ENCODE results near the gene DYNC2LI1. TPM values are rescaled to one million over a fixed set of nuclear protein-coding genes. Genes with fewer than 3 reads are reported as not detected.

DYNC2LI1 gene
- total RNA-seq, 4 donors from 2014 or later, result 19.5 to 37.3 (median 33.1) TPM

GRCh38 chr2:43738257-43738656 lies 35.6 kb upstream of the DYNC2LI1 start:
- Histone ChIP-seq H3K36me3 (peaks cover 0 to 20% (median 0%) of the 10 kb centered on the region in 3 donors), H3K4me1 (no peaks in the 10 kb centered on the region), H3K4me3 (no peak overlapping the region), H3K9me3 (no peaks in the 10 kb centered on the region), H3K27ac (no peak overlapping the region), H3K27me3 (no peaks in the 10 kb centered on the region)
- TF ChIP-seq CTCF (IDR thresholded peaks at IDR 0.05) (no peak), EP300 (IDR thresholded peaks at IDR 0.05) (no peak), POLR2A (IDR thresholded peaks at IDR 0.05) (no peak)
- WGBS, 2 donors, result 79 to 84% methylated on average over 2 of the region's 2 CpGs
- DNase-seq (ENCODE audit: low spot score in 2 of 2), result no peak

GRCh38 chr2:43743706-43744105 lies 30.1 kb upstream of the DYNC2LI1 start:
- Histone ChIP-seq H3K4me1 (peaks cover 0 to 7% (median 3%) of the 10 kb centered on the region in 4 donors), H3K9me3 (no peaks in the 10 kb centered on the region), H3K36me3 (peaks cover 0 to 19% (median 0%) of the 10 kb centered on the region in 3 donors), H3K27me3 (no peaks in the 10 kb centered on the region), H3K4me3 (no peak overlapping the region), H3K27ac (no peak overlapping the region)
- DNase-seq (ENCODE audit: low spot score in 2 of 2), result no peak
- 78 to 83% methylated on average over 5 of the region's 5 CpGs for WGBS, 2 donors
- TF ChIP-seq POLR2A (IDR thresholded peaks at IDR 0.05), result no peak
- no peak for TF ChIP-seq CTCF (IDR thresholded peaks at IDR 0.05)
- no peak for TF ChIP-seq EP300 (IDR thresholded peaks at IDR 0.05)

- peaks cover 0 to 7% (median 3%) of the 10 kb centered on the region in 4 donors for H3K4me1 ChIP-seq
- peaks cover 0 to 8% (median 0%) of the 10 kb centered on the region in 3 donors for H3K36me3 ChIP-seq
- DNase-seq (ENCODE audit: low spot score in 2 of 2), result no peak
- H3K27ac ChIP-seq, result peak overlapping the region in 2 of 4 donors; percentile 36 to 52
- H3K9me3 ChIP-seq, result no peaks in the 10 kb centered on the region
- no peaks in the 10 kb centered on the region for H3K27me3 ChIP-seq
- 12 to 31% methylated on average over 3 of the region's 3 CpGs for WGBS, 2 donors
- no peak for TF ChIP-seq CTCF (IDR thresholded peaks at IDR 0.05)
- no peak for TF ChIP-seq POLR2A (IDR thresholded peaks at IDR 0.05)
- TF ChIP-seq EP300 (IDR thresholded peaks at IDR 0.05), result no peak
- H3K4me3 ChIP-seq, result no peak overlapping the region
Observed at GRCh38 chr2:43745457-43745856, 28.4 kb upstream of the DYNC2LI1 start.

- Histone ChIP-seq H3K27me3 (no peaks in the 10 kb centered on the region), H3K4me3 (no peak overlapping the region), H3K9me3 (no peaks in the 10 kb centered on the region), H3K4me1 (peaks cover 0 to 7% (median 3%) of the 10 kb centered on the region in 4 donors), H3K27ac (no peak overlapping the region), H3K36me3 (peaks cover 0 to 8% (median 0%) of the 10 kb centered on the region in 3 donors)
- no peak for DNase-seq (ENCODE audit: low spot score in 2 of 2)
- TF ChIP-seq CTCF (IDR thresholded peaks at IDR 0.05) (no peak), EP300 (IDR thresholded peaks at IDR 0.05) (no peak), POLR2A (IDR thresholded peaks at IDR 0.05) (no peak)
- WGBS, 2 donors, result 53 to 55% methylated on average over 5 of the region's 5 CpGs
Observed at GRCh38 chr2:43748333-43748732, 25.5 kb upstream of the DYNC2LI1 start.

- Histone ChIP-seq H3K4me1 (peaks cover 0 to 7% (median 3%) of the 10 kb centered on the region in 4 donors), H3K9me3 (no peaks in the 10 kb centered on the region), H3K27ac (no peak overlapping the region), H3K36me3 (no peaks in the 10 kb centered on the region), H3K4me3 (no peak overlapping the region), H3K27me3 (no peaks in the 10 kb centered on the region)
- TF ChIP-seq CTCF (IDR thresholded peaks at IDR 0.05) (no peak), EP300 (IDR thresholded peaks at IDR 0.05) (no peak), POLR2A (IDR thresholded peaks at IDR 0.05) (no peak)
- DNase-seq (ENCODE audit: low spot score in 2 of 2), result no peak
- 64 to 73% methylated on average over 3 of the region's 3 CpGs for WGBS, 2 donors
Observed at GRCh38 chr2:43749583-43749982, 24.3 kb upstream of the DYNC2LI1 start.

Measured in tibial nerve (tissue), 4 donors.